NCI-H2196 (cell line): Measurements from ENCODE around the gene NR3C2.
"Not testable (repeated sequence)": the region's sequence is repeated elsewhere in the genome, so short reads cannot be mapped to it uniquely, and the experiment has no call there.

Experiments used
- DNase-seq: peaks from one replicate; lab custom pipeline; 2025; ENCODE audit not compliant: unreplicated experiment; lab: John Stamatoyannopoulos, UW

Gene NR3C2

DNA sequence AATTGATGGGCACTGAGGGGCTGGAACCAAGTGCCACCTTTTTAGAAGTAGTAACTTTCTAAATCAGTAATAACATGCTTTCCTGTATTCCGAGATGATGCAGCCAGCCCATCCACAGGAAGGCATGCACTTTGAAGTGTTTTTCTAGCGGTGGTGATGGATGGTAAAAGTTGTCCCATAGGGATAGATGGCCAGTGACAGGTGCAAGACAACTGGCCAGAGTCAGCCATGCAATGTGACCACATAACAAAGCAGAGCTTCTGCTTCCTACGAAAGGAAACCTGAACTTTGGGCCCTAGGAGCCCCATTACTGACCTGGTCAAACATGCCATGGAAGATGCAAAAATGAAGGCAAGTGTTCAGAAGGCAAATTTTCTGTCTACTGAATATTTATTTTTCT lies 72.3 kb downstream of the NR3C2 start:
- DNase-seq = no peak

DNA sequence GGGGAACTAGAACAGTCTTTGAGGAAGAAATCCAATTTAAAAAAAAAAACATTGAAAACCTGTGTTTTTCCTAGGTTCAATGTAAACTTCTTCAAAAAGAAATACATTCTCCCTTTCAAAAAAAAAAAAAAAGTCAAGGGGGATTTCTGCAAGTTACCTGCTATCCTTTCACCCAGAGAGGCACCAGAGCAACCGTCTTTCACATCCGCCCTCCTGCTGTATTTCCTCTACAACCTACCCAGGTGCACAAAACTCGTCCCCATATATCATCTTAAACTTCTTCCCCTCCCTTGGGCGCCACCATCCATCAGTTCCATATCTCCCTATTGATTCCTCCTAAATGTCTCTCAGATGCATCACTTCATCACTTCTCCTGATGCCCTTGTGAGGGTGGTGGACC lies 74.5 kb downstream of the NR3C2 start:
- DNase-seq = no peak

DNA sequence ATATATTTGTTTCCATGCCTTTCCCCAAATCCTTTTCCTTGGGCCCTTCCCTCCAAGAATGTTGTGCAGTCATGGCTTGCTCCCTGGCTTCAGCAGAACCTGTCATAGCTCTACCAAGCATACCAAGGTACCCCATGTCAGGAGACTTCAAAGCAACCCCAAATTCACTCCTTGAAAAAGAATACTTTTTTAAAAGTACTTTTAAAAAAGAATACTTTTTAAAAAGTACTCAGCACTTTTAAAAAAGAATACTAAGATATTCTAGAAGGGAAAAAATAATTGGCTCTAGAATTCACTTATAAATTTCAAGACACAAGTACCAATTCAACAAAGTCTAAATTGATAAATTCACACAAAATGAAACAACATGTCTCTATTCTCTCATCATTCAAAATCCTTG lies 76.0 kb downstream of the NR3C2 start:
- DNase-seq = no peak

DNA sequence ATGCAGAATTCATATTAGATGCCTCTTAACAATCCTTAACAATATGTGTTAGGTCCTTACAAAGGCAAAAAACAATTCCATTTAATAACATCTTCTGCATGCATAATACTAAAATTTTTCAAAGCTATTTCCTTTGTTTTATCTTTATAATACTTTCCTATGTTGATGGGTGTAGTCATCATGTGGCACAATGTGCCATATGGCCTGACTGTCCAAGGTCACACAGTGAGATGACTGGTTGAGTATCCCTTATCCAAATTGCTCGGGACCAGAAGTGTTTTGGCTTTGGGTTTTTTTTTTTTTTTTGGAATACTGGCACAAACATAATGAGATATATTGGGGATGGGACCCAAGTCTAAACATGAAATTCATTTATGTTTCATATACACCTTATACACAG lies 77.7 kb downstream of the NR3C2 start:
- DNase-seq = no peak

DNA sequence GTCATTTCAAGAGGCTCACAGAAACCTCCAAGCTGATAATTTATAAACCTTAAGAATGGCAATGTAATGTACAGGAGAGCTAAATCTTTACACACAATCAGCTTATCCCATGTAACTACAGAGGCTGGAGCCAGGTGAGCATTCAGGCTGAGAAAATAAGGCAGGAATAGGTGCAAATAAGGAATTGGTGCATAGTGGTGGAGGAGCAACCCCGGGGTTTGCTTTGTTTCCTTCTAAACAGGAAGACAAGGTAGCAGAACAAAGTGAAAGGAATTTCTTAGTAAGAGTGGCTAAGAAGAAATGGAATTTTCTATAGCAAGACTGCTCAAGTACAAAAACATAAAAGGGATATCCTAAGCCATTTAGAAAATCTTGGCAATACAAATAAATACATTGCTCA lies 82.4 kb downstream of the NR3C2 start:
- no peak for DNase-seq

DNA sequence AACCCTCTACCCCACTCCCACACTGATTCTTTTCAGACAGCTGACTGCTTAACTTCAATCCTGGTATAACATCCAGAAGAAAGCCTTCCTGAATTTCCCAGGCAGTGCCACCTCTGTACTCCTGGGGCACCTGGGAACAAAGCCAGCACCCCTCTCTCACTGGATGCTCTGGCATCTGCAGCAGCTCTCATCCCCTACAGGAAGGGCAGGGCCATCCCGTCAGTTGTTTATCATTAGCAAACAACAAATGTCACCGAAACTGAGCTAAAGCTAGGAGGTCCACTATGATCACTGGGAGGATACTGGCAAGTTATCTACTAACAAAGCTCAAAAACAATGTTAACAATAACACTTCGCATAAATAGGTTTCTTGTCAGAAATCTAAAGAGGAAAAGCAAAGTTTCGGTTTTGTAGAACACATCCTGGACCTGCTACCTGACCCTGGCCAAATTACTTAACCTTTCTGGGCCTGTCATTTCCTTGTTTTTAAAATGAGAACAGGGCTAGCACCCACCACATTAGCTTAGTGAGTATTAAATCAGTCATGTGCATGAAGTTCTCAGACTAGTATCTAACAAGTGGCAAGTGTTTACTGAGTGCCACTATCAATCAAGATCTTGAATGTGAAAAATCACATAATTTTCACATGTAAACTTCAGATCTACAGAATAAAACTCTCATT lies 86.6 kb downstream of the NR3C2 start:
- DNase-seq = no peak

DNA sequence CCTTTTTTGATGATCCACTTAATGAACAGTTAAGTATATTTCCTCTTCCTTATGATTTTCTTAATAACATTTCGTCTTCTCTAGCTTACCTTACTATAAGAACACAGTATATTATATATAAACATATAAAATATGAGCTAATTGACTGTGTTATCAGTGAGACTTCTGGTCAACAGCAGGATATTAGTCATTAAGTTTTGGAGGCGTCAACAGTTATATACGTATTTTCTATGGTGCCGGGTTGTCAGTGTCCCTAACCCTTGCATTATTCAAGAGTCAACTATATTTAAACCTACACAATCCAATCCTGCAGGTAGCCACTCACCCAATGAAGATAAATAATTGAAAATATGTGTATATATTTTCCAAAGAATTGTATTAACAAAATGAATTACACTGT lies 88.0 kb downstream of the NR3C2 start:
- no peak for DNase-seq

DNA sequence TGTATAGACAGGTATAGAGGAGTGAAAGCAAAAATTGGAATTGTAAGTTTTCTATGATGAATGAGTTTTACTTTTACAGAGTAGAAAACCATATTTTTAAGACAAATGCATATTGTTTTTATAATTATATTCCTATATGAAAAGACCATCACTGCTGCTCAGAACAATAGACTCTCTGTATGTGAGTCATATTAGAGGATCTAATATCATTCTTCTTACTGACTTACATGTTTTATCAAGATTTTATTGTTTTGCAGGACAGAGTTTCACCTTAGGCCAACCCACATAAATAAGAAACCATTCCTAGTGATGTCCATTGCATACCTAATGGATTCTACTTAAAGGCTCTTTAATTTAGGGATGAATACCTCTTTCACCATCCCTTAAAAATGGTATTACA lies 88.6 kb downstream of the NR3C2 start:
- no peak for DNase-seq

DNA sequence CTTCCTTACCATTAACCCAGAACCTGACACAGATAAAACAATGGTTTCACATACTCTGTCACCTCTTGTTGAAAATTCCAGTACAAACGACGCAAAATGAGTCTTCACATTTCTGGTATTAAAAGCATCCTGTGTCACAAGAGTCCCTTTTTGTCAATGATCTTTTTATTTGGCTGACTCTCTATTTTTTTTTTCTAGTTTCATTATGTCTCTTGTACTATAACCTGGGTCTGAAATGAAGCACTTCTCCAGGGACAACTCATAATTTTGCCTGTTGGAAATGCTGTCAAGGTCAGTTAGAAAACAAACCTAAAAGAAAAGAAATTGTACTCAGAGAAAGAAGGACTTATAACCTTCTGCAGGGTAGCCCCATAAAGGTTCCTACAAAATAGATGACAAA lies 93.1 kb downstream of the NR3C2 start:
- DNase-seq = no peak

DNA sequence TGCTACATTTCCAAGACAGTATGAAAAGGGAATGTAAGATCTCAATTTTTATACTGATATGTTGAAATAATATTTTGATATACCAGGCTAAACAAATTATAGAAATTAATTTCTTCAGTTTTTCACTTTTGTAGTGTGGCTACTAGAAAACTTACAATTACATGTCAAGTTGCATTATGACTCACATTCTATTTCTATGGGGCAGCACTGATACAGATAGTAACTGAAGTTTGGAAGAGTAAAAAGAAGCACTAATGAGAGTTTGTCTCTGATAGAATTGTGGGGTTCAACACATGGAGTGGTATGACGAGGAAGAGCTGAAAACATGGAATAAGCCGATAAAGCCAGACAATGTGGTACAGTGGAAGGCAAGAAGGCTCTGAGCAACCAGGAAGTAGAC lies 95.6 kb downstream of the NR3C2 start:
- no peak for DNase-seq

DNA sequence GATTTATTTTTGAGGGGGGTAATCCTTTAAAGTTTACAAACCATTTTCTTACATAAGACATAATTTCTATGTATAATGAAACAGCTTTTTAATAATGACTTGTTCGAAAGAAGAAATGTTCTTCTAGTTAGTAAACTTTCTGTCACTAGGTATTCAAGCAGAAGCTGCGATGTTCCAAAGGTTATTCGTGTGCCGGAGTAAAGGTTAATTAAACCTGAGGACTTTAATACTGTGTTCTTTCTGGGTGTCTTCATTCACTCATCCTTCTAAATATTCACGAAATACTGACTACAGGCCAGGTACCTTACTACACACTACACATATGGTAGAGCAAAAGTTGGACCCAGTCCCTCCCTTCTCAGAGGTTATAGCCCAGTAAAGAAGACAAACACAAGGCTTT lies 96.7 kb downstream of the NR3C2 start:
- no peak for DNase-seq

DNA sequence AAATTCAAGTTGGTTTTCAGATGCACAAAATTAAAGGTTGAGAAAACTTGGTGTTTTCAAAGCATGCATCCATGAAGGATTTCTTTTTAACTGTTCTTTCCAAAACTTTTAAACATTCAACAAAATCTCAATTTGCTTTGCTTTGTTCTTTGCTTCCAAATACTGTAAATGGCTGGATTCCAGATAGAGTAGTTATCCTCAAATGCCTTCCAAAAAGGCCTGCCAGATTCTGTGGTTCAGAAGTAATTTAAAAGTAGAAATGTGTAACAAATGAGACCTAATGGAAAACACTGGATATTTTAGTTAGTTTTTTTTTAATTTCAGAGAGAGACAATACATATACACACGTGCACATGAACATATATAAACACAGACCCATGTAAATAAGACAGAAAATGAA lies 97.3 kb downstream of the NR3C2 start:
- no peak for DNase-seq

DNA sequence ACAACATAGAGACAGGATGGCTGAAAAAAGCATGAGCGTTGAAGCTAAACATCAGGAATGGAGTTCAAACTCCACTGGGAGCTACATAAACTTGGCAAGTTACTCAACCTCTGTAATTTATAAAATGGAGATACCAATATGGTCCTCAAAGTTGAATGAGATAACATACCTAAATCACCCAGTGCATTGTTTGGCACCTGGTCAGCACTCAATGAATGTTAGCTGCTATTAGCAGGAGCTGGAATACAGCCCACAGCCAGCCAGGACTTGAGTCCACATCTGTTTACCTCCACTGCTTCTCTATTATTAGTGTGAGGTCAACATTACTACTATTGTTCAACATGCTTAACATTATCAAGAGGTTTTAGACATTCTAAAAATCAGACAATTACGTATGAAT lies 97.9 kb downstream of the NR3C2 start:
- DNase-seq = no peak

DNA sequence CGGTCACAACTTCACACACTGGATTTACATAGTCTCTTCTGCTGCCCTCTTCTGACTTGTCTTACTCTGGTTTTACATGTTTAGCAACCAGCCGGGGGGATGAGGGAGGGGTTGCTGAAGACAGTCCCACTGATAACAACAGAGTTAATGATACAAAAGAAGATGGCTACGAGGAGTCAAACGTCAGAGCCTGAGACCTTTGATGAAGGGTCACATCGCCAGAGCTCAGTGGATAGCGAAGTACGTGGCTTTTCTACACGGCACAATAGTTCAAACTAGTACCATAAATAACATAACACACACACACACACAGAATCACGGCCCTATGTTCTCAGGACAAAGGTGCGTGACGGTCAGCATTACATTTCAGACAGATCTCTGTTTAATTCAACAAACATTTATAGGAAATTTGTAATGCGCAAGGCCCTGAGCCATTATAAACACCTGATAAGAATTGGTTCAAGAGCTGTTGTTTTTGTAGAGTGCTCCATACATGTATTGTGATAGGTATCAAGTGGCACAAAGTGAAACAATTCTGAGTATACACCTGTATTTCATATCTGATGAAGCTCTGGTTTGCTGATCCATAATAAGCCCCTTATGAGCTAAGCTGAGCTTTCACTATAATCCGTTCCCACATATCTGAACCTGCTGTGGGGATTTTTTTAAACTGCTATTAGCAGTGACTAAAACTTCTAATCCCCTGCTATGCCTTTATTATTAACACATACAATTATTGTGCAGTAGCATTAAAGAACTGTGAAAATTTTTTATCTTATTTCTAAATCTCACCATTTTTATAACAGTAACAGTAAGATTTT lies 100.0 kb downstream of the NR3C2 start:
- DNase-seq = no peak

DNA sequence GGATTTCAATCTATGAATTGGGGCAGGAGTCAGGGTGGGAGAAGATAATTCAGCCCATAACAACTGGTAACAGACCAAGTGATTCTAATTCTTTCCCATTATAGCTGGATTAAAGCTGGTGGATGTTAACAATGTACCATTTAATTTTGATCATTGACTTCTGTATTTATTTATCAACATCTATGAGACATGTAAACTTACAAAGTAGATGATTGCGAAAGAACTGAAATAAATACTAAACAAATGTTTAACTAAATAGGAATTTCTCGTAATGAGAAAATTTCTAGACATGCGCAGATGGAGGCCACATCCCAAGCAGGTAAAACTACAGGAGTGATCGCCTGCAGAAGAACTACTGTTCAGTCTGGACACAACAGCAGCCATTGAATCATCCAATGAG lies 107.1 kb downstream of the NR3C2 start:
- DNase-seq = no peak

DNA sequence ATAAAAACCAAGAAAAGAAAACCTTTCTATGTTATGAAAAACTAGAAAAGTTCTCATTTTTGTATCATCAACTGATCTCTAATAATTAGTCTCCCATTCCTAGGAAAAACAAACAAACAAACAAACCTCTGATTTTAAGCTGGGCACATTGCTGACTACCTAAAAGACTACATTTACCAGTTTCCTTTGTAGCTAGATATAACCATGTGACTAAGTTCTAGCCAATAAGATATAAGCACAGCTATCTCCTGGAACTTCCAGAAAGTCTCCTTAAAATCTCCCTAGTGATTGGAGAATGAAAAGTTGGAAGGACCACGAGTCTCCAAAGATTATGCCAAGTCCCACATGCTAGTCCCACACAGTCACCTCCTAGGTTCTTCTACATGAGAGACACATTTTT lies 108.9 kb downstream of the NR3C2 start:
- no peak for DNase-seq

DNA sequence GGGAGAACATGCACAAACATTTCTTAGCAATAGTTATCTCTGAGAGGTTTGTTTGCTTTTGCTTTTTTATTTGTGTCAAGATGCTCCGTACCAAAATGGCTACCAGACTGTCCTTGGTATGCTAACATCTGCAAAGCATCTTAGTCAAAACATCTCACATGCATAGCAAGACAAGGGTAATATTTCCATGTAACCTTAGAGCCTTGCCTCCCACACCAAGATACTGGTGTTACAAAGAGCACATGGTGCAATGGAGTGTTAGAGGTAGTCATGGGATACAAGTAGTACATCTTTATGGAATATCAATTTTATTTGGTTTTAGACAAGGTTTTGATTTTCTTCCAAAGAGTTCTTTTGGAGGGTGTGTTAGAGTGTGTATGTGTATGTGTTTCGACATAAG lies 109.7 kb downstream of the NR3C2 start:
- no peak for DNase-seq

DNA sequence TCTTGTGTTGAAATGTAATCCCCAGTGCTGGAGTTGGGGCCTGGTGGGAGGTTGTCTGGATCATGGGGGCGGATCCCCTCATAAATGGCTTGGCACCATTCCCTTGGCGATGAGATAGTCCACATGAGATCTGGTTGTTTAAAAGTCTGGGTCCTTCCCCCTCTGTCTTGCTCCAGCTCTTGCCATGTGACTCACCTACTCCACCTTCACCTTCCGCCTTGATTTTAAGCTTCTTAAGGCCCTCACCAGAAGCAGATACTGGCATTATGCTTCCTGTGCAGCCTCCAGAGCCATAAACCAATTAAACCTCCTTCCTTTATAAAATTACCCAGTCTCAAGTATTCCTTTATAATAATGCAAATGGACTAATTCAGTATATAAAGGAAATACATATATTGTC lies 111.5 kb downstream of the NR3C2 start:
- DNase-seq = no peak

DNA sequence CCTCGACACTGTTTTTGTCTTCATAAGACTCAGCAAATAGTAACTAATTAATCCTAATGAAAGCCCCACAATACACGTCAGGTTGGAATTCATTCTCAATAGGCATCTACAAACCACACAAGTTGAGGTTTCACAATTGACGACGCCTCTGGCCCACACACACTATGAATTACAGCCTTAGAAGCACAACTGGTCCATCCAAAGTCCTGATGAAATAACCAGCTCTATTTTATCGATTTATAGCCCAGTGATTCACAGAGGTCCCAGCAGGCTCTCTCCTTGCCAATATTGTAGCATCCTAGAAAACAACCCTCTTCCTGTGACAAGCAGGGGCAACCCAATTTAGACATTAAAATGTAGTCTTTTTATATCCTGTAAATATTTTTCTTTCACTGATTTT lies 112.1 kb downstream of the NR3C2 start:
- DNase-seq = no peak

DNA sequence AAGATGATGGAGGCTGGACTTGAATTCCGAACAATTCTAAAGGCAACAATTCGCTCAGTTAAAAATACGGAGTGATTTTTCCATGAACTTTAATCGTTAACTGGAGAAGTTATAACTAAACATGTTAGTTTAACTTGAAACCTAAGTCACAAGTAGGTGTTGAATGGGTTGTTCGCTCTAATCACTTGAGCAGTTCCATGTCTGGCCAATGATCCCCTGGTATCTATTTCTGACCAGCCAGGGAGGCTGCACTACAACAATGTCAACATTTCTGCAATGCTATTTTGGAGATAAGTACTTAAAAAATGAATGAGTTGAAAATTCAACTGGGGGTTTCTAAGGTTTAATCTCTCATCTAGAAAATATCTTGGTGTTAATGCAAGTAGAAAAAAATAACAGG lies 112.5 kb downstream of the NR3C2 start:
- no peak for DNase-seq

DNA sequence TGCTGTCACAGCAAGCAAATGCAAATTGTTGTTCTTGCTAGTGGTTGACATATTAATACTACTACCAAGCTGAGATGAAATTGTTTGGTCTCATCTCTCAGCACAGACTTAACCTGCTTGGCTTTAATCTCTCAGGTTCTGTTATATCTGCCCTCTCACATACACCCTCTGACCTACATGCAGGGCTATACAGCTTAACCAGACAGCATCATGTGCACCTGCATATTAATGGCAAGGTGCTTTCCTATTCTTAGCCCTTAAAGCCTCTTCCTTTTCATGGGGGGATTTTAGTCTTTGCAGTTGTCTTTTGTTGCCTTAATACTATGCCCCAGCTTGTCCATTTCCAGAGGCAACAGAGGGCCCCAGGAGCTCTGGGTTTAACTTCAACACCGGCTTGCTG lies 114.5 kb downstream of the NR3C2 start:
- no peak for DNase-seq

DNA sequence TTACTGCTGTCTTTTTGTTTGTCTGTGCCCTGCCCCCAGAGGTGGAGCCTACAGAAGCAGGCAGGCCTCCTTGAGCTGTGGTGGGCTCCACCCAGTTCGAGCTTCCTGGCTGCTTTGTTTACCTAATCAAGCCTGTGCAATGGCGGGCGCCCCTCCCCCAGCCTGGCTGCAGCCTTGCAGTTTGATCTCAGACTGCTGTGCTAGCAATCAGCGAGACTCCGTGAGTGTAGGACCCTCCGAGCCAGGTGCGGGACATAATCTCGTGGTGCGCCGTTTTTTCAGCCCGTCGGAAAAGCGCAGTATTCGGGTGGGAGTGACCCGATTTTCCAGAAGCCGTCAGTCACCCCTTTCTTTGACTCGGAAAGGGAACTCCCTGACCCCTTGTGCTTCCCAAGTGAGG lies 118.9 kb downstream of the NR3C2 start:
- not testable (repeated sequence) for DNase-seq

DNA sequence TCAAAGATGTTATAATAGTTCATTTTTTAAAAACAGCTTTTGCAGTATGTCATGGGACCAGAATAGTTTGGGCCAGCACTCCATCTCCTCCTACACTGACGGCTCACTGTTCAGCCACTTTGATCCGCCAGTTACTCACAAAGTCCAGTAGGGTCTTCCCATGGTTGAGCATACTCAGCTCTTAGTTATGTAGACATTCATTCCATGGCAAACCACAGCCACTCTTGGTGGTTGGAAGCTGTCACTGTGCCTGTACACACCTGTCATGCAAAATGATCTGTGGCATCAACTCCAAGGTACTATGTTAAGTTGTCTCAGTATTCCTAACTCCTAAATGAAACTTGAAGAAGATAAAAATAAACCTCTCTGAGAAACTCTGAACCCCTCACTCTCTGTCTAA lies 127.2 kb downstream of the NR3C2 start:
- DNase-seq = no peak
